ENCODE results near the gene LRP3.
"Not testable (repeated sequence)": the region's sequence is repeated elsewhere in the genome, so short reads cannot be mapped to it uniquely, and the experiment has no call there.

LRP3 gene

DNA sequence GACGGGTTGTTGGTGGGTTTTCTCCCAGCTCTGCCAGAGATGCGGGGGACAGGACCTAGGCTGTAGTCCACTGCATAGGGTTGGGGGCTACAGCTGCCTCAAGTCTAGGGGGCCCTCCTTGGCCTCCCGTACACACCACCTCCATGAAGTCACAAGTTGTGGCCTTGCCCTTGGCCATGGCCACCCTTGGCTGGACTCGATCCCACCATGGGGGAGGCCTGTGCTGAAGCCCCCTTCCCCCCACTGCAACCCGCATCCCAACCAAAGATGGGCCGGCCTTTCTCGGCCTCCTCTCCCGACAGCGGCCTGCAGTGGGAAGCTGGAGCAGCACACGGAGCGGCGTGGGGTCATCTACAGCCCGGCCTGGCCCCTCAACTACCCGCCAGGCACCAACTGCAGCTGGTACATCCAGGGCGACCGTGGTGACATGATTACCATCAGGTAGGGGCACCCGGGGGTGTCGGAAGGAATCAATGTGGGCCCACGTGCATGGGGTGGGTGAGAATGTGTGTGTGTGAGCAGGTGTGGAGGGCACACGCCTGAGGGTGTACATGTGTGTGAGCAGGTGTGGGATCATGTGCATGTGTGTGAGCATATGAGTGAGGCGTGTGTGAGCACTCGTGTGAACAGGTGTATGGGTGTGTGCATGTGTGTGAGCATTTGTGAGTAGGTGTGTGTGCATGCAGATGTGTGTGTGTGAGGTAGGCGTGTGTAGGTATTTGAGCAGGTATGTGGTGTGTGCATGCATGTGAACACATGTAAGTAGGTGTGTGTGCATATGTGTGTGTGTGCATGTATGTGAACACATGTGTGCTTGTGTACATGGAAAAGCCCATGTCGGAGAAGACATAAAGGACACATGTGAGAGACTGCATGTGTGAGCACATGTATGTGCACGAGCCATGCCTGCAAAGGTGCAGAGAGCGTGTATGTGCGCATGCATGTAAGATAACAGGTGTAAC lies 8.7 kb downstream of the LRP3 start:
- no peak for DNase-seq (ENCODE audit: low spot score)

DNA sequence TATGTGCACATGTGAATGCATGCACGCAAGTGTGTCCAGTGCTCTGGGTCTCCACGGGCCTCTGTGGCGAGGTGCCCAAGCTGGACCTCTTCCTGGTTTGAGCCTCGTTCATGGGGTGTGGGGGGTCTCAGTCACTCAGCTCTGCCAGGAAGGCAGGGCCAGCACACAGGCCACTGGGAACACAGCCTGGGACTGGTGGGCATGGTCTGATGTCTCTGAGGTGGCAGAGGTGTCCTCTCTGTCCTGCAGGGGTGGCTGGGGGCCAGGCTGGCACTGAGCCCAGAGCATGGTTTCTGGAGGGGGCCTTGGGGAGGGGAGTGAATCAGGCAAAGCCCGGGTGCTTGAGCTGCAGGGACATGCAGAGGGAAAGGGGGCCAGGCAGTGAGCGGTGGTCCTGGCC lies 9.4 kb downstream of the LRP3 start:
- DNase-seq (ENCODE audit: low spot score), result no peak

DNA sequence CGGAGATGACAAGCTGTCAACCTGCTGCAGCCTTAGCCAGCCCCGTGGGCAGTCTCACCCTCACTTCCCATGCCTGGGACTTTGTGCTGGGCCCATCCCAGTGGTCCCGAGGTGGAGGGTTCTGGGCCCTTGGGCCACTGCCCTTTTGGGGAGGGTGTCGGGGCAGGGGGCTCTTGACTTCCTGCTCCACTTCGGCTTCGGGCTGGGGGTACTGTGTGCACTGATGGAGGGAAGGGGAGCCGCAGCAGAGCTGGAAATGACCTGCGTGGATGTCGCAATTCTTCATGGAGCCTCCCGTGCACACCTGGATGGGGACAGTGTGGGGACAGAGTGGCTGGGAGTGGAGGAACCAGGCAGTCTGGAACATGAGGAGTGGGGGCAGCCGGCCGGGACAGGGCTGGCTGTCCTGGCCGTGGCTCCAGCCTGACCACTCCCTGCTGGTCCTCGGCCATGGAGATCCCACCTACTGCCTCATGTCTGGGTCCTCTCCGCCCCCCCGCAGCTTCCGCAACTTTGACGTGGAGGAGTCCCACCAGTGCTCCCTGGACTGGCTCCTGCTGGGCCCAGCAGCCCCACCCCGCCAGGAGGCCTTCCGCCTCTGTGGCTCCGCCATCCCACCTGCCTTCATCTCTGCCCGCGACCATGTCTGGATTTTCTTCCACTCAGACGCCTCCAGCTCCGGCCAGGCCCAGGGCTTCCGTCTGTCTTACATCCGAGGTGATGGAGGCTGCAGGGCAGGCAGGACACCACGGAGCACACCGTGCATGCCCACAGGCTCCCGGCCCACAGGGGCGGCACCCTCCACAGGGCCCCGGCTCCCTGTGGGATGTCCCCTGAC lies 10.2 kb downstream of the LRP3 start:
- no peak for DNase-seq (ENCODE audit: low spot score)

DNA sequence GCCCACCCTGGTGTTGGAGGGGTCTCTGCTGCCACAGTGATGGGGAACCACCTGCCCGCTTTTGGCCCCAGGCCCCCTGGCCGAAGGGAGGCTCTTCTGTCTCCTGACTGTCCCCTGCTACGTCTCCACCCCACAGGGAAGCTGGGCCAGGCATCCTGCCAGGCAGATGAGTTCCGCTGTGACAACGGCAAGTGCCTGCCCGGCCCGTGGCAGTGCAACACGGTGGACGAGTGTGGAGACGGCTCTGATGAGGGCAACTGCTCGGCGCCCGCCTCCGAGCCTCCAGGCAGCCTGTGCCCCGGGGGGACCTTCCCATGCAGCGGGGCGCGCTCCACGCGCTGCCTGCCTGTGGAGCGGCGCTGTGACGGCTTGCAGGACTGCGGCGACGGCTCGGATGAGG lies 11.0 kb downstream of the LRP3 start:
- no peak for DNase-seq (ENCODE audit: low spot score)

DNA sequence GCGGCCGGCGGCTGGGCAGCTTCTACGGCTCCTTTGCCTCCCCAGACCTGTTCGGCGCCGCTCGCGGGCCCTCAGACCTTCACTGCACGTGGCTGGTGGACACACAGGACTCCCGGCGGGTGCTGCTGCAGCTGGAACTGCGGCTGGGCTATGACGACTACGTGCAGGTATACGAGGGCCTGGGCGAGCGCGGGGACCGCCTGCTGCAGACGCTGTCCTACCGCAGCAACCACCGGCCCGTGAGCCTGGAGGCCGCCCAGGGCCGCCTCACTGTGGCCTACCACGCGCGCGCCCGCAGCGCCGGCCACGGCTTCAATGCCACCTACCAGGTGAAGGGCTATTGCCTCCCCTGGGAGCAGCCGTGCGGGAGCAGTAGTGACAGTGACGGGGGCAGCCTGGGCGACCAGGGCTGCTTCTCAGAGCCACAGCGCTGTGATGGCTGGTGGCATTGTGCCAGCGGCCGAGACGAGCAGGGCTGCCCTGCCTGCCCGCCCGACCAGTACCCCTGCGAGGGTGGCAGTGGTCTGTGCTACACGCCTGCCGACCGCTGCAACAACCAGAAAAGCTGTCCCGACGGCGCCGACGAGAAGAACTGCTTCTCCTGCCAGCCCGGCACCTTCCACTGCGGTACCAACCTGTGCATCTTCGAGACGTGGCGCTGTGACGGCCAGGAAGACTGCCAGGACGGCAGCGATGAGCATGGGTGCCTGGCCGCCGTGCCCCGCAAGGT lies 11.6 kb downstream of the LRP3 start:
- DNase-seq (ENCODE audit: low spot score), result no peak

DNA sequence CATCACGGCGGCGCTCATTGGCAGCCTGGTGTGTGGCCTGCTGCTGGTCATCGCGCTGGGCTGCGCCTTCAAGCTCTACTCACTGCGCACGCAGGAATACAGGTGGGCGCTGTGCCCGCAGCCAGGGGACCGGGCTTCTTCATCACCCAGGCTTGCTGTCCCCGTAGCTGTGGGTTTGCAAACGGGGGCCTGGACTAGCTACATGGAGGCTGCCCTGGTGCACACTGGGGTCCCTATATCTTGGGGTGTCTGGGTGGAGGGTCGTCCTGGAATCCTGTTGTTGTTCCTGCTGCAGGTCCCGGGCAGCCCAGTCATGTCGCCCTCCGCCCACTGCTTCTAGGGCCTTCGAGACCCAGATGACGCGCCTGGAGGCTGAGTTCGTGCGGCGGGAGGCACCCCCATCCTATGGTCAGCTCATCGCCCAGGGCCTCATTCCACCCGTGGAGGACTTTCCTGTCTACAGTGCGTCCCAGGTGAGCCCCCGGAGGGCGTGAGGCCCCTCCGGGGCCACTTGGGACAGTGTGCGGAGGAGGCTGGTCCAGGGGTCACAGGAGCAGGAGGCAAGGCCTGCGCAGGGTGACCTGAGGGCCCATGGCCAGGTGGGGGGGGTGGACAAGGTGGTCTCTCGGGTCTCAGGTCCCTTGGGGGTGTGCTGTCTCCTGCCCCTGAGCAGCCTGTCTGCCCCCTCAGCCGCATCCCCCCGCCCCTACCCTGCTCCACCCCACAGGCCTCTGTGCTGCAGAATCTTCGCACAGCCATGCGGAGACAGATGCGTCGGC lies 12.3 kb downstream of the LRP3 start:
- no peak for DNase-seq (ENCODE audit: low spot score)

DNA sequence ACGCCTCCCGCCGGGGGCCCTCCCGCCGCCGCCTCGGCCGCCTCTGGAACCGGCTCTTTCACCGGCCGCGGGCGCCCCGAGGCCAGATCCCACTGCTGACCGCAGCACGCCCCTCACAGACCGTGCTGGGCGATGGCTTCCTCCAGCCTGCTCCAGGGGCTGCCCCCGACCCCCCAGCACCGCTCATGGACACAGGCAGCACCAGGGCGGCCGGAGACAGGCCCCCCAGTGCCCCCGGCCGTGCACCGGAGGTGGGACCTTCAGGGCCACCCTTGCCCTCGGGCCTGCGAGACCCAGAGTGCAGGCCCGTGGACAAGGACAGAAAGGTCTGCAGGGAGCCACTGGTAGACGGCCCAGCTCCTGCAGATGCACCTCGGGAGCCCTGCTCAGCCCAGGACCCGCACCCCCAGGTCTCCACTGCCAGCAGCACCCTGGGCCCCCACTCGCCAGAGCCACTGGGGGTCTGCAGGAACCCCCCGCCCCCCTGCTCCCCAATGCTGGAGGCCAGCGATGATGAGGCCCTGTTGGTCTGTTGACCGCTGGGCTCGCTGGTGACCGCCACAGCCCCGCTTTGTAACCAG lies 13.0 kb downstream of the LRP3 start:
- no peak for DNase-seq (ENCODE audit: low spot score)

DNA sequence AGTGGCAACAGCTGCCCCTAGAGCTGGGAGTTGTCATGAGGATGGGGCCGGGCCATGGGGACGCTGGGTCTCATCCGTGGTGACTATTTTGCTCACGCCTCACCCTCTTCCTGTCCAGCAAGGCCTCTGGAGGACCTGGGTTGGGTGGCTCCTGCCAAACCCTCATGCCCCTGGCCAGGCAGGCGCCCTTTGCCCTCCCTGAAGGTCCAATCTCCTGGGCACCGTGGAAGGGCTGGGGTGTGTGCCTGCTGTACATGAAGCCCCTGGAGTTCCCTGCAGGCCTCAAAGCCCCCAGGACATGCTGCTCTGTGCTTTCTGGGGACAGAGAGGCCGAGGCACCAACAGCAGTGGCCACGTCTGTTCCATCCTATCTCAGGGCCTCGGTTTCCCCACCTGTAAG lies 13.8 kb downstream of the LRP3 start:
- no peak for DNase-seq (ENCODE audit: low spot score)

DNA sequence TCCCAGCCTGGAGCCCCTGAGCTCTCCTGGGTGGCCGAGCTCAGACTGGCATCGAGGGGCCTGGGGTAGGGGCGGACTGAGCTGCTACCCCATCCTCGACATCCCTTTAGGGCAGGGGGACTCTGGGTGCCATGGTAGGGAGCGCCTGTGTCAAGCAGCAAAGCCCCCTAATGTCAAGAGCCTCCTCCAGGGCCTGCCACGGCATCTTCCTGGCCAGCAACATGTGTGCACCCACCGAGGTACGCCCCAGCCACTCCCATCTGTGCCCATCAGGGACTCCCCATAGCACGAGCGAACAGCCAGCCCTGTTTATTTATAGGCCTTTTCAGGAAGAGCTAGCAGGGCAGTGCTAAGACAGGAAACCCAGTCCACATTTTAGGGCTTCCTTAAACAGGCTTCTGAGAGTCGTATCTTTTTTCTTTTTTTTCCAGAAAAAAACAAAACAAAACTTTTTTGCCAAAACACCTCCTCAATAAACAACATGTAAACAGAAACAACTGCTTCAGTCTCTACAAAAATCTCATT lies 14.3 kb downstream of the LRP3 start:
- DNase-seq (ENCODE audit: low spot score), result no peak

DNA sequence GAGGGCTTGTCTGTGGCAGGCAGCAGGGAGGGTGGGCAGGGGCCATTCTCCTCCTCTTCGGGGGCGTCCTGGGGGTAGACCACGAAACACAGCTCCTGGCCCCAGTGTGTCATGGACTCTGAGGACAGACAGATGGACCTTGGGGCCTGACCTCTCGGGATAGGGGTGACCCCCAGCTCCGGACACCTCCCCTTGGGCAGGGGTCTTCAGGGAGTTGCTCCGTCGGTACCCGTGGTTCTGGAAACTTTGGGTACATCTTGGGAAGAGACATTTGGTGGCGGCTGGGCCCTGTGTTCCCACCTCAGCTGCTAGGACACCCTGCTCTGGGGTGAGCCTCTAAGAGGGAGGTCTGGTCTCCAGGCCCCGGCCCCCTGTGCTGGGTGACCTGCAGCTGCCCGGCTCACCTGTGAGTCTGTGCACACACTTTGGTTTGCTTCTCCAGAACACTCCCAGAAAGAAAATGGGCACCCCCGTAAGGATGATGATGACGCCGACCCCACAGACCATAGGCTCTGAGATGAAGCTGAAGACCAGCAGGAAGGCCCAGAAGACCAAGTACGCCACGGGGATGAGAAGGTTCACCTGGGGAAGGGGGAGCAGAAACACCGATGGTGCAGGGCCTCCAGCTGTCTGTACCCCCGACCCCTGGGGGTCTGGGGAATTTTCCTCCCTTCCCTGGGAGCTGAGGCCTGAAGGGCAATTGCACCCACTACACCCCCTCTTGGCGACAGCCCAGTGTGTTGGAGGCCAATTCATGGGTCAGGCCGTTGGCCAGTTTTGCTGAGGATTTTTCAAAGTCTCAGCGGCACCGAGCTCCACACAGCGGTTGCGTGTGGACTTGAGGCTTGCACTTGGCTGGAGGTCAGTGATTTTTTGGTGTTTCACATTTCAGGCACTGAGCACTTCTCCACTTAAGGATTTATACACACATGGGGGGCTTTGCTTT lies 15.0 kb downstream of the LRP3 start:
- peak; percentile 66 for DNase-seq (ENCODE audit: low spot score)

DNA sequence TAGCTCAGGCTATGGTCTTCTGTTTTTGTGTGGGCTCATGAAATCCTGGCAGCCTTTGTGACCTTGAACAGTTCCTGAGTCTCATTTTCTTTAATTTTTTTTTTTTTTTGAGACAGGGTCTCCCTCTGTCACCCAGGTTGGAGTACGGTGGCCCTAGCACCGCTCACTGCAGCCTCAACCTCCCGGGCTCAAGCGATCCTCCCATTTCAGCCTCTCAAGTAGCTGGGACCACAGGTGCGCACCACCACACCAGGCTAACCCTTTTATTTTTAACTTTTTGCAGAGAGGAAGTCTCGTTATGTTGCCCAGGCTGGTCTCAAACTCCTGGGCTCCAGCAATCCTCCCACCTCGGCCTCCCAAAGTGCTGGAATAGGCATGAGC lies 15.7 kb downstream of the LRP3 start:
- DNase-seq (ENCODE audit: low spot score), result not testable (repeated sequence)

DNA sequence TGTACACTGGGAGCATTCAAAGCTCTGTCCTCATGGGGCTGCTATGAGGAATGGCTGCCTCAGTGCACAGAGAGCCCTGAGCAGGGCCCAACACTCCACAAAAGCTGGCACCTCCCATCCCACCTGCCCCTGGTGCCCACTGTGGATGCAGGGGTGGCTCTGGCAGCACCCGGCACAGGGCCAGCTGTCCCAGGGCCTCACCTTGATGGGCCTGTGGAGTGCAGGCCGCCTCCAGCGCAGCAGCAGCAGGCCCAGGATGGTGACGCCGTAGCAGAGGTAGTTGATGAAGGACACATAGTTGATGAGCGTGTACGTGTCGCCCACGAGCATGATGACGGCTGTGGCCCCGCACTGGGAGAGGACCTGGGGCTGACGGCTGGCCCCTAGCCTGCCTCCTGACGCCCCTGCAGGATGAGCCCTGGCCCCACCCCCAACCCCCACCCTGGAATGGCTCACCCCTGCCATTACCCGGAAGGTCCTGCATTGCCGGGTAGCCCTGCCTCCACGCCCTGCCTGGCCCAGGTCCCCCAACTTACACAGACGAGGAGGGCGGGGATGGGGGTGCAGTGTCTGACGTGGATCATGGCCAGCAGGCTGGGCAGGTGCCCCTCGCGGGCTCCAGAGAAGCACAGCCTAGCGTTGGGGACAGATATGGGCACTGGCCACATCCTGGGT lies 16.3 kb downstream of the LRP3 start:
- DNase-seq (ENCODE audit: low spot score), result no peak

DNA sequence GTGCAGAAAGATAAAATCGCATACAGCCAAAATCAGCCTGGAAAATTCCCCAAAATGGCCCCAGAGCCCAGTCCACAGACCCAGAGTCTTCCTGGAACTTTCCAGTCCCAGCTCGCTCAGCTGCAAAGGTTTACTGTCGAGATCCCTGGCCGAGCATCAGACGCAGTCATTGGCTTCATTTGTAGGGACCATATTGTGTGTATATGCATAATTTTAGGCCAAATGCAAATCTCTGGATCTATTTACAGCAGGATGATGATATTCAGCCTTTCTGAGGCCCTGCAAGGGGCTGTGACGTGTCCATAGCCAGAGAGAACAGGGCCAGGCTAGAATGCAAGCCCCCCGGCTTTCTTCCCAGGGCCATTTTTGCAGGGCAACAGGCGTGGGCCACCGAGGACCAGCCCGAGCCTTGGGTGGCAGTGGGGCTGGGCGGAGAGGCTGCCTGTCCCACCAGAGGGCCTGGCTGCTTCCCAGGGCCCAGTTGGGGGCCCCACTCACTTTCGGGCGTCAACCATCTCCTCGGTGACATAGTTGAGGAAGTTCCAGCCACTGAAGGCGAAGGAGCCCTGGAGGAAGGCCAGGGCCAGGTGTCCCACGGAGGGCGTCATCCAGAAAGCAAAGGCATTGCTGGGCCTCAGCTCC lies 17.8 kb downstream of the LRP3 start:
- DNase-seq (ENCODE audit: low spot score), result no peak

DNA sequence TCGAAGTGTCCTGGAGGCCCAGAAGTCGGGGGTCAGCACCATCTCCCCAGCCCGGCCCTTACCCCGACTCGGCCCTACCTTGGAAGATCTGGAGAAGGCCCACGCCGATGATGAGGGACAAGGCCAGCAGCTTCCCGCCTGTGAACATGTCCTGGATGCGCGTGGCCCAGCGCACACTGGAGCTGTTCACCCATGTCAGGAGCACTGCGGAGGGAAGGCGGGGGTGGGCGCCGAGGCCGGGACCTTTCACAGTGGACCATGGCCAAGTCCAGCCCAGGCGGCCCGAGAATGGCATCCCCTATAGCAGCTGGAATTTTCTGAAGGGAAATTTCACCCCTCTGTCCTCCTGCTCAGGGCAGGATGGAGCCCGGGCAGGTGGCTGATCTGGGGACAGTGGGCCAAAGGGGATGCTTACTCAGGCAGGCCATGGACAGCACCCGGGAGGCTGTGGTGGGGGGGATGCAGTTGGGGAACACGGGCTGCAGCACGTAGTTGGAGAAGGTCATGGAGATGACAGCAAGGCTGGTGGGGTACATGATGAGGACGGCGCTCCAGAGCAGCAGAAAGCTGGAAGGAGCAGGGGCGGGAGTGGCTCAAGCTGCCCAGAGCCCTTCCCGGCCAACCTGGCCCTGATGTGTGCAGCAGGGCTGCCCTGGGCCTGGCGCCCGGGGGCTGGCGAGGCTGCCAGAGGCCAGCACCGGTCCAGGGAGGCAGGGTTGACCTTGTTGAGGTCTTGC lies 18.5 kb downstream of the LRP3 start:
- no peak for DNase-seq (ENCODE audit: low spot score)

DNA sequence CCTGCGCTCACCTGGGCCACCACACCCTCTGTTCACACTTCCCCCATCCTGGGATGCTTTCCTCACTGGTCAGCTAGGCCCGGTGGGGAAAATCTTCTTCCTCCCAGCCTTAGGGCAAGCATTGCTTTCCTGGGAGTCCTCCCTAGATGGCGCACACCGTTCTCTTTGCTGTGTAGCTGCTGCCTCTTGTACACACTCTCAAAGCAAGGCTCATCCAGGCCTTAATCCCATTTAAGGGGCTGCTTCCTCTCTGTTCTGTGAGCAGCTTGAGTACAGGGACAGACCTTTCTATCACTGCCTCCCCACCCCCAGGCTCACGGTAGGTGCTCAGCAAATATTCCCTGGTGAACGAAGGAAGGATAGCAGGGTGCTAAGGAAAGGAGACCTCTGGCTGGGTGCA lies 20.5 kb downstream of the LRP3 start:
- DNase-seq (ENCODE audit: low spot score), result peak; percentile 58

DNA sequence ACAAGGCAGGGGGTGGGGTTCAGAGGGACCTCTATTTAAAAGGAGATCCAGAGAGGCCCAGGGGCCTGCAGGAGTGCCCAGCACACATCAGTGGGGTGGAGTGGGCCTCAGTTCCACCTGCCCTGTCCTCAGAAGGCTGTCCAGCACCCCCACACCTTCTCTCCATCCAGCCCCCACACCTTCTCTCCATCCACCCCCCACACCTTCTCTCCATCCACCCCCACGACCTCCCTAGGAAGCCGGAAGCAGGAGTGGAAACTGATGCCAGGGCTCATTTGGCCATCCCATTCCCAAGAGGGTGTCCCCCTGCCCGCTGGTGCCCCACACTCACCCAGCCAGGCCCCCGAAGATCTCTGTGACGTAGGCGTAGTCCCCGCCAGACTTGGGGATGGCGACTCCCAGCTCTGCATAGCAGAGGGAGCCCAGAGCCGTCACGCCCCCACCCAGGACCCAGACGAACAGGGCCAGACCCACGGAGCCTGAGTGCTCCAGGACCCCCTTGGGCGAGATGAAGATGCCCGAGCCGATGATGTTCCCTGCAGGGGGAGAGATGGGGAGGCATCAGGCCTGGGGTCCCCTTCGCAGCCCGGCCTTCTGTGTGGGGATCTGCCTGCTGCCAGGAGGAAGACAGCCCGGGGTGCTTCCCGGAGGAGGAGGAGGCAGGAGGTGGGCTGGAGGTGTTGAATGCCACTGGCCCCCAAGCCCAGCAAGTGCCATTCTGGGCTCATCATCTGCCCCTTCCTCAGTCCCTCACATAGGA lies 21.5 kb downstream of the LRP3 start:
- no peak for DNase-seq (ENCODE audit: low spot score)

DNA sequence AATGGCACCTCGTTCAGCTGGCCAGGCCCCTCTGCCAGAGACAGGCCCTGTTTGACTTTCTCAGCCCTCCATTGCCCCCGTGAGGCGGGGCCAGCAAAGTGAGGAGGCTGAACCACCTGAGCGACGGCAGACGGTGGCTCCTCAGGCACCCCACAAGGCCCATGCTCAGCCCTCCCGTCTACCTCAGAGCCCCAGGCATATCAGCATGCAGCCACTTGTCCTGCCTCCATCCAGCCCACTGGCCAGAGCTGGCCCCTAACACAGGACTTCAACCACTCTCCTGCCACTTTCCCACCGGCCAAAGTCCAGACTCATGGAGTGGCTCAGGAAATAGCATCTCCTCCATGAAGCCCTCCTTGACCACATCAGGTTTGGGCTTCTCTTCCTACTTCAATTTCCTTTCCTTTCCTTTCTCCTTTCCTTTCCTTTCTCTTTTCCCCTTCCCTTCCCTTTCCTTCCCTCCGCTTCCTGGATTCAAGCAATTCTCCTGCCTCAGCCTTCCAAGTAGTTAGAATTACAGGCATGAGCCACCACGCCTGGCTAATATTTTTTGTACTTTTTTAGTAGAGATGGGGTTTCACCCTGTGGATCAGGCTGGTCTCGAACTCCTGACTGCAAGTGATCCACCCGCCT lies 22.2 kb downstream of the LRP3 start:
- DNase-seq (ENCODE audit: low spot score), result no peak

Measured in AG08396 (cell line).